GM19452 (cell line): ENCODE results near the gene EZH2.

ENCODE experiments used
- ATAC-seq: cut with Tn5 transposase; IDR thresholded peaks from one replicate; pipeline ENCODE4 v1.9.1; 2021; ENCODE audit not compliant: unreplicated experiment

Gene EZH2

GRCh38 chr7:148884049-148884298 is at the start of gene EZH2:
Gene EZH2 (minus strand): TSS chr7:148884291. CDS start chr7:148847298, 36,993 bp downstream.
- ATAC-seq: peak; percentile 26

DNA sequence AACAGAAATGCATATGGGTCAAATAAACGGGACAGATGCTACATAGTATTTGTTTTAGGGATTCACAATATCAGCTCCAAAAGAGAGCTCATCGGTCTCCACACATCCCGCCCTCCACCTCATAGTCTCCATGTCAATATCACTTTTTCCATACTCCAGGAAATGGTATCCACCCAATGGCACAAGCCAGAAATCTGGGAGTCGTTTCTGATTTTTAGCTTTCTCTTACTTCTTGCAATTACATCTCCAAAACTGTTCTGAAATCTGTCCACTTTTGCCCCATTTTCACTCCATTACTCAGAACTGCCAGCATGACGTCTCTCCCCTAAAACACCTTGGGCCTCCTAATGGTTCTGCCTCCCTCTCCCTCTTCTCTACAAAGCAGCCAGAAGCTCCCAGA is 47.4 kb upstream of the EZH2 start:
- no peak for ATAC-seq

DNA sequence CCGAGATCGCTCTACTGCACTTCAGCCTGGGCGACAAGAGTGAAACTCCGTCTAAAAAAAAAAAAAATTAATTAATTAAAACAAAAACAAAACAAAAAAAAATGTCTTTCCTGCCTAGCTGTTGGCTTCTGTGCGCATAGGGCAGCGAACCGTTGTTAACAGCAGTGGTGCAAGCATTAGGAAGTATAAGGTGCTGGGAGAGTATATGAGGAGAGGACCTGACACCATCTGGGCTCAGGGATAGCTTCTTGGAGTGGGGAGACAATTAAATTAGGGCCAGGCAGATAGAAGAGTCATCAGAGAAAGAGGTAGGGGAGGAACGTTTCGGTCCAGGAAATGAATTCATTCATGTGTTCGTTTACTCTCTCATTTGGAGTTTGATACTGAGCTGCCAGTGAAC is 46.2 kb upstream of the EZH2 start:
- no peak for ATAC-seq

DNA sequence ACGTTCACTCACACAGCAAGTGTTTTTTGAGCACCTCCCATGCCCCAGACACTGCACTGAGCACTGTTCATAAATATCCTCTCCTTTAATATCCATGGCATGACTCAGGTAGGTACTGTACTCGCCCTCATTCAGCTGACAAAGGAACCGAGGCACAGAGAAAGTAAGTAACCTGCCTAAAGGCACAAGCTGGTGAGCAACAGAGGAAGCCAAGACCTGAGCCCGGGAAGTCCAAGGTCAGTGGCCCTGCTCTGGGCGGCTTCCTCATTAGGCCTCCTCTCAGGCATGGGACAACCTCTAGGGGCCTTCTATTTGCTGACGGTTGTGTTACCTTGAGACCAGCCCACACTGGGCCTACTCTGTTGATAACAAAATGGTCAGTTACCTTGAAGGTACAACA is 45.1 kb upstream of the EZH2 start:
- ATAC-seq: no peak

GRCh38 chr7:148927123-148928045 is 43.3 kb upstream of the EZH2 start:
- no peak for ATAC-seq

DNA sequence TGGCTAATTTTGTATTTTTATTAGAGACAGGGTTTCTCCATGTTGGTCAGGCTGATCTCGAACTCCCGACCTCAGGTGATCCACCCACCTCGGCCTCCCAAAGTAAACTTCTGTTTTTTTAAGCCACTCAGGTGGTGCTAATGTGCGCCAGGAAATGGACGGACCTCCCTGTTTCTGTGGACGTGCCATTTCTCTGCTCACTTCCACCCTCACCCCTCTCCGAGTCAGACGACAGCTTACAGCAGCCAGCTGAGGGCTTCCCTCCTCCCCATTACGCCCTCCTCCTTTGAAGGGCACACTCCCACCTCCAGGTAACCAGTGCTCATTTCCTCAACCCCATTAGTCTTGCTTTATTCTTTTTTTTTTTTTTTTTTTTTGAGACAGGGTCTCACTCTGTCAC is 41.7 kb upstream of the EZH2 start:
- no peak for ATAC-seq

DNA sequence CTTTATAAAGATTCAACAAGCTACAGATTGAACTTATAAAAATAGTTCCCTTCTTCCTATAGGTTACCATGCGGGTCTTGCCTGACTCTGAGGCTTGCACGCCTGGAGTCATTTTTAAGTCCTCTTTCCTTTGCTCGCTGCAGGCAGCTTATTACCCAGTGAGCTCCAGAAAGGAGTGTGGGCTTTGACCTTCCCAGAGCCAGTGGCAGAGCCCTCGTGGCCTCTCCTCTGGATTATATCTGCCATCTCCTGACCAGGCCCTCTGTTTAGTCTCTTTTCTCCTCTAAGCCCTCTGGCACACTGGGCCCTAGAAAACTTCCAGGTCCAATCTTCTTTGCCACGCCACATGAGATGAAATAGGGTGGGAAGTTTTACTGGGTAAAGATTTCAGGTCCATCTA is 39.9 kb upstream of the EZH2 start:
- ATAC-seq: no peak

GRCh38 chr7:148921806-148922205 is 37.7 kb upstream of the EZH2 start:
- no peak for ATAC-seq

DNA sequence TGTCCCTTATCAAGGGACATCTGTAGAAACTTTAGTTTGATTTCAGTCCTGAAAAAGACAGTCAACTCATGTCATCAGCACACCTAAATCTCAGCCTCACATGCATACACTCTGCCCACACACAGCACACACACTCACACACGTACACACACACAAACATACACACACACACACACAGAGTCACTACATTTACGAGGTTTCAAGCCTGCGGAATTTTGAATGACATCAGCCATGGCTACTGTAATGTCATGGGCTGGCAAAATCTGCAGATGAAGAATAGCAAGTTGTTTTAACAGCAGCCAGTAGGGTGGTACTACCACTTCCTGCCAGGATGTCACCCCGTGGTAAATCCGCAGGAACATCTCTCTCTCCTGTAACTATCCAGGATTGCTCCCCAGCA is 37.1 kb upstream of the EZH2 start:
- ATAC-seq: no peak

DNA sequence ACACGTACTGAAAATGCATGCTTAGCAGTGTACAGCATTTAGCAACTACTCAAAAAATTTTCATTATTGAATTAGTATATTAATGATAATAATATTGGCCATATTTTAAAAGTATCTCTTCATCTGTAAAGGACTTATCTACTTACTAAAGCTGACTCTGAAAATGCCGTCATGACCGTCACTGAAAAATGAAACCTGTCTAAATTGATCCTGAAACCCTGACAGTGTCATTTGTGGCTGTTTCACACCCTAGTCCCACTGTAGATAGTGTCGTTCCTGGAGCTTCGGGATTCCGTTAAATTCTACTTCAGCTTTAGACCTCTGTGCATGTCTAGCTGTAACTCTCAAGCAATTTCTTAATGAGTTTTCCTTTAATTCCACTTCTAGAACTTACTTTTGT is 35.8 kb upstream of the EZH2 start:
- ATAC-seq: peak; percentile 68

GRCh38 chr7:148918058-148918596 is 34.0 kb upstream of the EZH2 start:
- ATAC-seq: no peak

- no peak for ATAC-seq
Measured at GRCh38 chr7:148916186-148916585, 32.1 kb upstream of the EZH2 start.

GRCh38 chr7:148915211-148915610 is 31.1 kb upstream of the EZH2 start:
- no peak for ATAC-seq

DNA sequence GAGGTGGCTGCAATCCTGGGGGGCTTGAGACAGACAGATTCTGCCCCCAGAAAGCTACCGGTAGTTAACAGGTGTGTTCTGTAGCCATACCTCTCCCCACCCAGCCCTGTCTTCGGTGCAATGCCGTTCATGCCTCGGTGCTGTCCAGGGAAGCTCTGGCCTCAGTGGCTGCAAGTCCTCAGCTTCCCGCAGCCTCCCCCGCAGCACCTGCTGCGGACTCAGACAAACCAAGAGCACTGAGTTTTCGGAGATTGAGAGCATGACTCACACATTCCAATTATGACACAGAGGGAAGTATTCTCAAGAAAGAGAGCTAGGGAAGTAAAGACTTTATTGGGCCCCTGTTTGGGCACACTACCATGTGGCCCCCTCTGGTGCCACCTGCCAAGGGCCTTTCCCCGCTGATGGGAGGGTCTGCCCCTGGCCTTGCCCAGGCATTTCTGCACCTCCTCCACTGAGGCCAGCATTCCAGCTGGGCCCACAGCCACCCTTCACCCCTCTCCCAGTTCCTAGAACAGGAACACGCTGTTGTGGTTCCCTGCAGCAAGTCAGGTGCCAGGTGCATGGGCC is 30.2 kb upstream of the EZH2 start:
- peak; percentile 47 for ATAC-seq

GRCh38 chr7:148912758-148913541 is 28.9 kb upstream of the EZH2 start:
- peak; percentile 56 for ATAC-seq

DNA sequence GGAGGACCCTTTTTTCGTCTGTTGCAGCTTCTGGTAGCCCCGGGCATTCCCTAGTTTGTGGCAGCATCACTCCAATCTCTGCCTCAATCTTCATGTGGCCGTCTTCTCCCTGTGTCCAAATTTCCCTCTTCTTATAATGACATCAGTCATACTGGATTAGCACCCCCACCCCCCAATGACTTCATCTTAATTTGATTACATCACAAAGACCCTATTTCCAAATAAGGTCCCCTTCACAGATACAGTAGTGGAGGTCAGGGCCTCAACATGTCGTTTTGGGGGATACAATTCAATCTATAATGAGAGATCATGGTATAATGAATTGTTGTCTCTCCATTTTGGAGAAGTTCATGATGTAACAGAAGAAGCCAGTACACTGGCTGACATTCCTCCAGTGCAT is 28.1 kb upstream of the EZH2 start:
- ATAC-seq: no peak

- no peak for ATAC-seq
Measured at GRCh38 chr7:148911626-148912025, 27.5 kb upstream of the EZH2 start.

GRCh38 chr7:148909568-148909967 is 25.5 kb upstream of the EZH2 start:
- ATAC-seq: no peak

DNA sequence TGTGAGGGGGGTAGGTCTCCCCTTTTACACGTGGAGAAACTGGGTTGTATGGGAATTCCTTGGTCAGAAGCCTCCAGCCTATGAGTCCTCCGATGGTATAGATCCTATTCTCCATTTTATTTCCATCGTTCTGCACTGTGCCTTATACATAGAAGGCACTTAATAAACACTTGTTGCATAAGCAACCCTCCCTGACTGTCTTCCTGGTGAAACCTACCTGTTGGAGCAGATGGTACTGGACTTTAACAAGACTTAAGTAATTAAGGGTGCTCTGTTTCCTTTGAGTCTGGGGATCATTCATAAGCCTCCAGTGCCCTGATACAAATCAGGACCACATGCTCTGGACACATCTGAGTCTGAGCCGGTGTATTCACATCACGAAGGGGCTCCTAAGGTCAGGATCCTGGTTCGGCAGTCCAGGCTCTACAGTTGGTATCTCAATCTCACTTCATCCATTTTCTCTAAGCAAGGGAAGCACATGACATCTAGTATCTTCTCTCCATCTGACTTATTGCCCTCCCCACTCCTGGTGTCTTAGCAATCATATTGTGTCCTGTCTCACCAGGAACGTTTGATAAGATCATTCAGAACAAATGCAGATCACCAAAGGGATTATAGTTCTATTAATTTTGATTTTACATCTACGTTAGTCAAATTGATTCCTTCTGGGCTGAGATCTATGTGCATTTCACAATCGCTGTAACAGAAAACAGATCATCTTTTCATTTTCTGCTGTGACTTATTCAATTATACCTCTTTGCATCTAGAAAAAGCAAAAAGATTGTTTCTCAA is 22.8 kb upstream of the EZH2 start:
- ATAC-seq: no peak

DNA sequence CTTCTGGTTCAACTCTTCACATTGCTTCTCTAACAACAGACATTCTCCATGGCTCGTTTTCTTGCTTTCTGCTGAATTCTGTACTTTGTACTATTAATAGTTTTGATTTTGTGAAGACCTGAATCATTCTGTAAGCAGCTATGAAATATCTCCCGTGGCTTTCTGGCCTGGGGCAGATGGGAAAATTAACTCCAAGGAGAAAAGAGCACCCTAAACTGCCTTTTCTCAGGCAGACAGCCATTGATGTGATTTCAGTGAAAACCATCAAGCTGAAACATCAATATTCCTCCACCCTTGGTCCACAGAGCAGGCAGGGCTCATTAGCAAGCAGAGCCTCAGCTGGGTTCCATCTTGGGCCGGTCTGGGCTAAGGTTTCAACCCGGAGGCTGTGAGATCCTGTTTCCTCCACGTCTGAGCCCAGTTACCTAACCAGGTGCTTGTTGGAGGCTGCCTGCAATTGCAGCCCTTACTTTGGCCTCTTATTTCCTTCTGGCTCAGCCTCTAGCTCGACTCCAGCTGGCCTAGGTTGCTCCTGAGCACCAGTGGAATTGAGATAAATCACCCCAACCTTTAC is 21.1 kb upstream of the EZH2 start:
- ATAC-seq: no peak

GRCh38 chr7:148903504-148903903 is 19.4 kb upstream of the EZH2 start:
- ATAC-seq: no peak
